ENCODE data around the gene CHST3. TPM values are rescaled to one million over a fixed set of nuclear protein-coding genes. Genes with fewer than 3 reads are reported as not detected.
"Not testable (repeated sequence)": the region's sequence is repeated elsewhere in the genome, so short reads cannot be mapped to it uniquely, and the experiment has no call there.

CHST3 gene
- total RNA-seq, 4 donors from 2014 or later, result 15.7 to 33.0 (median 20.6) TPM

DNA sequence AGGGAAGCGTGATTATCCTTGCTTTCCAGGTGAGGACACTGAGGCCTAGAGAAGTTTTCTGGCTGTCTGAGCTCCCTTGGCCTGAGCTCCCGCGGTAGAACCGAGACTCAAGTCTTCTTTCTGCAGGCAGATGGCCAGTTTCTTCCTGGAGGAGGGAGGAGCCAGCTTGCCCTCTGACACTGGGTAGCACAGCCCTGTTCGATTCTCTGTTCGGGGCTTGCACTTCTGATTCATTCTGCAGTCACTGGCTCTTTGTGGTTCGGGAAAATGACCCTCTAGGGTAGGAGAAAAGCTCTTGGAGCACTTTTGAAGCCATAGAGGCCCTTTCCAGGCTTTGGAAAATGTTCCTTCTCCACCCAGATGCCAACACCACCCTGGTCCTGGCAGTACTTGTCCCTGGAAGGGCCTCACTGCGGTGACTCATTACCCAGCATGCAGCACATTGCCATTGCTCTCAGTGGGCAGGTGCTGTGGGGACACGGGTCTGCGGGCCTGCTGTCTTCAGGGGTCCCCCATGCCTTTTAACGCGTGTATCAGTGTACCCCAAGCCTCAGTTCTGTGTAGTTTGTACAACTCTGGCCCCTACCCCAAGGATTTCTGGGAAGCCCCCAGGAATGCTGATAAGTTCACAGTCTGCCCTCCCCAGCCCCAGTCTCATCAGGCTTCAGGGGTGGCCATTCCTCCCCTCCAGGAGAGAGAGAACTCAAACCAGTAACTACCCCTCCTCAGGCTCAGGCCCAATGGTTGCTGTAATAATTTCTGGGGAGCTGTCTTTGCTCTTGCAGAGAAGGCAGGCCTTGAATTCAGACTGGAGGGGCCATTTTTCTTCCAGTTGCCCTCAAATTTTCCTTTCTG, 11.9 kb downstream of the CHST3 start:
- 22 to 32% methylated on average over 10 to 11 of the region's 12 CpGs for WGBS, 2 donors
- no peak overlapping the region for H3K4me3 ChIP-seq (ENCODE audit: low read depth, poor library complexity, severe bottlenecking)
- intact Hi-C loops (cut with DNase I; ENCODE audit: low total_unique reads), result no loop called here
- no peak for DNase-seq (ENCODE audit: low spot score in 2 of 2)
- TF ChIP-seq, protein P1, sequence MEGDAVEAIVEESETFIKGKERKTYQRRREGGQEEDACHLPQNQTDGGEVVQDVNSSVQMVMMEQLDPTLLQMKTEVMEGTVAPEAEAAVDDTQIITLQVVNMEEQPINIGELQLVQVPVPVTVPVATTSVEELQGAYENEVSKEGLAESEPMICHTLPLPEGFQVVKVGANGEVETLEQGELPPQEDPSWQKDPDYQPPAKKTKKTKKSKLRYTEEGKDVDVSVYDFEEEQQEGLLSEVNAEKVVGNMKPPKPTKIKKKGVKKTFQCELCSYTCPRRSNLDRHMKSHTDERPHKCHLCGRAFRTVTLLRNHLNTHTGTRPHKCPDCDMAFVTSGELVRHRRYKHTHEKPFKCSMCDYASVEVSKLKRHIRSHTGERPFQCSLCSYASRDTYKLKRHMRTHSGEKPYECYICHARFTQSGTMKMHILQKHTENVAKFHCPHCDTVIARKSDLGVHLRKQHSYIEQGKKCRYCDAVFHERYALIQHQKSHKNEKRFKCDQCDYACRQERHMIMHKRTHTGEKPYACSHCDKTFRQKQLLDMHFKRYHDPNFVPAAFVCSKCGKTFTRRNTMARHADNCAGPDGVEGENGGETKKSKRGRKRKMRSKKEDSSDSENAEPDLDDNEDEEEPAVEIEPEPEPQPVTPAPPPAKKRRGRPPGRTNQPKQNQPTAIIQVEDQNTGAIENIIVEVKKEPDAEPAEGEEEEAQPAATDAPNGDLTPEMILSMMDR (IDR thresholded peaks at IDR 0.05), result no peak
- TF ChIP-seq POLR2A (IDR thresholded peaks at IDR 0.05), result no peak

GRCh38 chr10:71977614-71977903, 13.4 kb downstream of the CHST3 start:
- WGBS, 2 donors, result 100% methylated on average over 1 of the region's 1 CpG
- DNase-seq (ENCODE audit: low spot score in 2 of 2); intact Hi-C loops (cut with DNase I; ENCODE audit: low total_unique reads); H3K4me3 ChIP-seq (ENCODE audit: low read depth, poor library complexity, severe bottlenecking): not testable (repeated sequence)

GRCh38 chr10:71978476-71978875, 14.3 kb downstream of the CHST3 start:
- intact Hi-C loops (cut with DNase I; ENCODE audit: low total_unique reads), result no loop called here
- H3K4me3 ChIP-seq (ENCODE audit: low read depth, poor library complexity, severe bottlenecking), result no peak overlapping the region

DNA sequence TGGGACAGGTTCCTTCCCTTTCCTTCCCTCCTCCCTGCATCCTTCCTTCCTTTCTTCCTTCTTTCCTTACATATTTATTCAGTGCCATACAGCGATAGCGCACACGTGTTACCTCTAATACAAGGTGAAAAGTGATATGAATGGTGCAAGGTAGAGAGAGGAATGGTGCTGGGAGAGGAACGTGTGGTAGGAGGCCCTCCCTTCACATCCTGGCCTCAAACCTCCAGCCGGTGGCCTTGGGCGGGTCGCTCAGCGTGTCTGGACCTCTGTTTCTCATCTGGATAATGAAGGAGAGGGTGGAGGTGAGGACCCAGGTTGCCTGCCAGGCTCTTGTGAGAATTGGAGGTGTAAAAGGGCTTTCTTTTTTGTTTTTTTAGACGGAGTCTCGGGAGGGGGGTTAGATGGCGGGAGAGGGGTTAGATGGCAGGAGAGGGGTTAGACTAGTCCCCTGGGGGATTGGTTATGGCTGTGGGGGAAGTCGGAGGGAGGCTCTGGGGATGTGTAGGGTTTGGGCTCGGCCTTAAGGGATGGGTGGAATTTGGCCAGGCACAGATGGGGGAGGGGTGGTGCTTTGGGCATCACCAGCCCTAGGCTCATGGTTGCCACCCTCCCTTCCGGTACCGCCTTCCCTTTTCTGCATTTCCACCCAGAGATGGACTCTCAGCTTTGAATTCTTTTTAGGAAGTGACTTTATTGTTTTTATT, 14.9 kb downstream of the CHST3 start:
- intact Hi-C loops (cut with DNase I; ENCODE audit: low total_unique reads), result no loop called here
- WGBS, 2 donors, result 52 to 53% methylated on average over 15 of the region's 15 CpGs
- DNase-seq (ENCODE audit: low spot score in 2 of 2), result no peak
- TF ChIP-seq, protein P1 (IDR thresholded peaks at IDR 0.05), result no peak
- TF ChIP-seq POLR2A (IDR thresholded peaks at IDR 0.05), result no peak
- no peak overlapping the region for H3K4me3 ChIP-seq (ENCODE audit: low read depth, poor library complexity, severe bottlenecking)

More at GRCh38 chr10:71978476-71978875, 14.3 kb downstream of the CHST3 start:
- 66 to 79% methylated on average over 7 of the region's 7 CpGs for WGBS, 2 donors
- DNase-seq (ENCODE audit: low spot score in 2 of 2), result no peak
- no peak for TF ChIP-seq POLR2A (IDR thresholded peaks at IDR 0.05)
- TF ChIP-seq, protein P1 (IDR thresholded peaks at IDR 0.05), result no peak

GRCh38 chr10:71979692-71980062, 15.5 kb downstream of the CHST3 start:
- DNase-seq (ENCODE audit: low spot score in 2 of 2), result no peak
- 76 to 83% methylated on average over 5 of the region's 5 CpGs for WGBS, 2 donors
- intact Hi-C loops (cut with DNase I; ENCODE audit: low total_unique reads), result no loop called here
- TF ChIP-seq, protein P1 (IDR thresholded peaks at IDR 0.05), result no peak
- TF ChIP-seq POLR2A (IDR thresholded peaks at IDR 0.05), result no peak
- H3K4me3 ChIP-seq (ENCODE audit: low read depth, poor library complexity, severe bottlenecking), result no peak overlapping the region

DNA sequence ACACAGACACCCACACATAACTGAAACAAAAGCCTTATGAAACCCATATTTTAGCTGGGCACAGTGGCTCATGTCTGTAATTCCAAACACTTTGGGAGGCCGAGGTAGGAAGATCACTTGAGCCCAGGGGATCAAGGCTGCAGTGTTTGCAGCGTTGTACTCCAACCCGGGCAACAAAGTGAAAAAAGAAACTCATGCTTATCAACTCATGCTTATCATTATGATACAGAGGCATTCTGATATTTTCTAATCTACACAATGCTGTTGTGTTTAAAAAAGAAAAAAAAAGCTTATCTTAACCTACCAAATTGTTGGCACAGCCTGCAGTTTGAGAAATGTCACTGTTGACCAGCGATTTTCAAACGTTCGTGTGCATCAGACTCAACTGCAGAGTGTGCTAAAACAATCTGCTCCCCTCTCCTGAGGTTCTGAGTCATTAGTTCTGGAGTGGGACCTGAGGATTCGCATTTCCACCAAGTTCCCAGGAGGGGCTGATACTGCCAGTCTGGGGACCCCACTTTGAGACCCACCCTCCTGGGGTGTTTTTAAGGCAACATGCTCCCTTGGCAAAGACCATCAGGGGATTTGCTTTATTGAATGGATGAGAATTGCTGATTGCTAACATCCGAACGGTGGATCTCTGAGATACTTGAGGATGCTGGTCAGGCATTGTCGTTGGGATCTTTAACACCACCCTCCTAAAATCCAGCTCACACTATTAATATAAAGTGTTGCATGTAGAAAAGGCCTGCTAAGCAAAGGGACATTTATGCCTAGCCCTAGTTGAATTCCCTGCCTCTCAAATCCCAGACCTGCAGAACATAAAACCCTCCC, 16.2 kb downstream of the CHST3 start:
- intact Hi-C loops (cut with DNase I; ENCODE audit: low total_unique reads), result no loop called here
- WGBS, 2 donors, result 50 to 54% methylated on average over 10 of the region's 10 CpGs
- H3K4me3 ChIP-seq (ENCODE audit: low read depth, poor library complexity, severe bottlenecking), result no peak overlapping the region
- no peak for TF ChIP-seq POLR2A (IDR thresholded peaks at IDR 0.05)
- TF ChIP-seq, protein P1 (IDR thresholded peaks at IDR 0.05), result no peak
- no peak for DNase-seq (ENCODE audit: low spot score in 2 of 2)

Data from lower leg skin (tissue), 4 donors.